GM21529 (cell line): Measurements from ENCODE around the gene GRK1.

Source experiments
- ATAC-seq: cut with Tn5 transposase; IDR thresholded peaks from one replicate; pipeline ENCODE4 v1.9.1; 2021; ENCODE audit not compliant: unreplicated experiment

Gene GRK1

DNA sequence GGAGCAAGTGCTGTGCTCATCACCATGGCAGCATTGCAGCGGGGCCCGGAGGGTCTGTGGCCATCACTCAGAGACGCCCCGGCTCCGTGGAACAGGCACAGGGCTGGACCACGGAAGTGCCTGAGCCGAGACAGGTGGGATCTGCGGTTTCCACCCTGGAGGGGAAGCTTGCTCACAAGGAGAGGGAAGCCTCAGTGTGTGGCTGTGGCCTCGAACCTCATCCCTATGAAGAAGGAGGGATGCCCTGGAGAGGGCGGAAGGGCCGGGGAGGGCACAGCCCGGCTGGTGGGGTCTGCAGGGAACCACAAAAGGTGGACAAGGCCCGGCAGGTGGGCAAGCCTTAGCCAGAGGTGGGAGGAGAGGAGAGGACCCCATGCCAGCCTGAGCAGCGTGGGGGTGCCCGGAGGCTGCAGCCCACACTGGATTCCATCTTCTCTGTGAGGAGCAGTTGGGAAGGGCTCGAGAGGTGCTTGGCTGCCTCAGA lies 61.6 kb downstream of the GRK1 start:
- ATAC-seq = no peak

DNA sequence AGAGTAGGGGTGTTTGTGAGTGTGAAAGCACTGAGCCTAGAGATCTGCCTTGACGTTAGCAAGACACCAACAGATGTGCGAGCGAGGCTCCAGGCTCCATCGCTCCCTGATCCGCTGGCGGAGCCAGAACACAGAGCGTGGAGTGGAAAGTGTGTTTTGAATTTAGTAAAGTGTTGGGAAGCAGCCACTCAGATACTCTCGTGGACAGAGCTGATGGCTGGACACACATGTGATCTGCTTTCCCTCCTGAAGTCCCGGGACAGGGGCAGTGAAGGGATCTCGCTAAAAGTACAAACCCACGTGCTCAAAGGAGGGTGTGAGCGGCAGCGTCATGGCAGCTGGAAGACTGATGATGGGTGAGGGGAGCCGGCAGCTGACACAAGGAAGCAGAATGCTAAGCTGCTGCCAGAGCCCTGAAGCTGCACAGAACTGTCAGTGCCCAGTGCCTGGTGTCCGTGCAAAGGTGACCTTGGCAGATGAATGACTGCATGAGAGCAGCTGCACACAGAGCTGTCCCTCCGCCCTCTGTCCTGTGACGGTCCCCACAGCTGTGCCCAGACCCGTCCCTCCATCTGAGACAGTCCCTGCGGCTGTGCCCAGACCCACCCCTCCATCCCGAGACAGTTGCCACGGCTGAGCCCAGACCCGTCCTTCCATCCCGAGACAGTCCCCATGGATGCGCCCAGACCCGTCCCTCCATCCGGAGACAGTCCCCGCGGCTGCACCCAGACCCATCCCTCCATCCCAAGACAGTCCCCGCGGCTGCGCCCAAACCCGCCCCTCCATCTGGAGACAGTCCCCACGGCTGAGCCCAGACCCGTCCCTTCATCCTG lies 62.4 kb downstream of the GRK1 start:
- ATAC-seq = no peak

DNA sequence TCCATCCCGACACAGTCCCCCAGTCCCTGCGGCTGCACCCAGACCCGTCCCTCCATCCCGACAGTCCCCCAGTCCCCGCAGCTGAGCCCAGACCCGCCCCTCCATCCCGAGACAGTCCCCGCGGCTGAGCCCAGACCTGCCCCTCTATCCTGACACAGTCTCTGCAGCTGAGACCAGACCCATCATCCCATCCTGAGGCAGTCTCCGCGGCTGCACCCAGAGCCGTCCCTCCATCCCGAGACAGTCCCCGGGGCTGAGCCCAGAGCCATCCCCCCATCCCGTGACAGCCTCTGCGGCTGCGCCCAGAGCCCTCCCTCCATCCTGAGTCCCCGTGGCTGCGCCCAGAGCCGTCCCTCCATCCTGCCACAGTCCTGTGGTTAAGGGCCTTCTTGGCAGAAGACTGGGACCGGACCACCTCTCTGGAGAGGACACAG lies 63.3 kb downstream of the GRK1 start:
- no peak for ATAC-seq

DNA sequence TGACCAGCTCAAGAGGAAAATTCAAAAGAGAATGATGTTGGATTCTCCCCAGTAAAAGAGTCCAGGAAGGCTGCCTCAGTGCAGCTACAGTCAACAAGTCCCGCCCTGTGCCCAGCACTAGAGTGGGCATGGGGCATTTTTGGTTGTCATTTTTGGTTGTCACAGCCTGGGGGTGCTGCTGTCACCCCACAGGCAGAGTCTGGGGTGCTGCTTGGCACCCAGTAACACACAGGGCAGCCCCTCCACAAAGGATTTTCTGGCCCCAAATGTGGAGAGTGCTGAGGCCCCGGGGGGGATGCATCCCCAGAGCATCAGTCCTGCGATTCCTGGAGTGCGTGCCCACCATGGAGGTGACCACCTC lies 63.8 kb downstream of the GRK1 start:
- no peak for ATAC-seq

DNA sequence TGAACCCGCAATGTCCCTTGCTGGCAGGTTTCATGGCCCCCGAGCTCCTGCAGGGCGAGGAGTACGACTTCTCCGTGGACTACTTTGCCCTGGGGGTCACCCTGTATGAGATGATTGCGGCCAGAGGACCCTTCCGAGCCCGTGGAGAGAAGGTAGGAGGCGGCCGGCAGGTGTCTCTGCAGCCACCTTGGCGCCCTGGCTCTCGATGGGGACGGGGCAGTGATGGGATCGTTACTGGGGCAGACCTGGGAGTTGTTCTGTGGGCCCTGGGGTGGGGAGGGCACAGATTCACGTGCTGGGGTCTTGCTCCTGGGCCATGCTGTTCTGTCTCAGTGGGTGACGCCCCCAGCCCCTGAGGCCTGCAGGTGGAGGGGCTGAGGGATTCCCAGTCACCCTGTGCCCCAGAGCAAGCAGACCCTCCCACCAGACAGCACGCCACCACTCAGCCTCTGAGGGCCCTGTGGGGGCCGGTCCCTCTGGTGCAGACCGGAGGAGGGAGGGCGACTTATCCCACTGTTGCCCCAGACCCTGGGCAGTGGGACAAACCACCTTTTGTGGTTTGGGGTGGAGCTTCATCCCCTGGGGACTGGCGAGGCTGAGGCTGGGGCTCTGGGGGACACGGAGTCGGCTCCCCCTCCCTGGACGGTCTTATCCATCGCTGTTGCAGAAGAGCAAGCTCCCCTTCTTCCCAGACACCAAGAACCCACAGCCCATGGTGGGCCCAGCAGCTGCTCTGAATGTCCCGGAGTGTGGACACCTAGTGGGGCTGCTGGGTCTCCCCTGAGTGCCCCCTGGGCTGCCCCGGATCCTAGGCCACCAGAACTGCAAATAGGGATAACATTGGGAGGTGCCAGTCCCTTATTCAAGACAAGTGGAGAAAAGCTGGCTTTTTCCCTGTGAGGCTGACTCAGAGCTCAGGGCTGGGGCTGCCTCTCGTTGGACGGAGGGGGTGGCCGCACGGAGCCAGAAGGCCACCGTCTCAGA lies 64.5 kb downstream of the GRK1 start:
- ATAC-seq = no peak

DNA sequence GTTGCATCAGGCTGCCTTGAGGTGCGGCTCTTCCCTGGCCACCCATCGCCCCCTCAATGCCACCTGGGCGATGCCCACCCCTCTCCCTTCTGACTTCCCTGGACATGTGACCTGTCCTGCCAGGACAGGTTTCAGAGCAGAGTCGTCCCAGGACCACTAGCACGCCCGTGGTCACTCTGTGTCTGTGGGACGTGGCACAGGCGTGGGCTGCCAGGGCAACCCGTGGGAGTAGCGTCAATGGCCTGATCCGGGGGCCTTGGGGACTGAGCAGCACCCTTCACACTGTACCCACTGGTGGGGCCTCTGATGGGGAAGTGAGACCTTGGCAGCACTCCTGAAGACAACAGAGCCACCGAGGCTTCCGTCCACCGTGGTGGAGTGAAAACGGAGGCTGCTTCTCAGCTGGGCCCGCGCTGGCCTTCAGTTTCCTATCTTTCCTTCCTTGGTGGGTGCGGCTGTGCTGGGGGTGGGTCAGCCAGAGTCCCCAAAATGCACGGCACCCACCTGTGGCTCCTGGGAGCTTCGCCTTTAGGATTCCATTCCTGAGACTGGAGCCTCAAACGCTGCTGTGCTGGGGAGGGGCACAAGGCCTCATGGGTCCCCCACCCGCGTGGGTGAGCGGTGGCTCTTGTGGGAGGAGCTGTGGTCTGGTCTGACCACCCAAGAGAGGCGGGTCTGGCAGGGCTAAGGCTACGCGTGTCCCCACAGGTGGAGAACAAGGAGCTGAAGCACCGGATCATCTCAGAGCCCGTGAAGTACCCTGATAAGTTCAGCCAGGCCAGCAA lies 65.3 kb downstream of the GRK1 start:
- ATAC-seq = no peak

DNA sequence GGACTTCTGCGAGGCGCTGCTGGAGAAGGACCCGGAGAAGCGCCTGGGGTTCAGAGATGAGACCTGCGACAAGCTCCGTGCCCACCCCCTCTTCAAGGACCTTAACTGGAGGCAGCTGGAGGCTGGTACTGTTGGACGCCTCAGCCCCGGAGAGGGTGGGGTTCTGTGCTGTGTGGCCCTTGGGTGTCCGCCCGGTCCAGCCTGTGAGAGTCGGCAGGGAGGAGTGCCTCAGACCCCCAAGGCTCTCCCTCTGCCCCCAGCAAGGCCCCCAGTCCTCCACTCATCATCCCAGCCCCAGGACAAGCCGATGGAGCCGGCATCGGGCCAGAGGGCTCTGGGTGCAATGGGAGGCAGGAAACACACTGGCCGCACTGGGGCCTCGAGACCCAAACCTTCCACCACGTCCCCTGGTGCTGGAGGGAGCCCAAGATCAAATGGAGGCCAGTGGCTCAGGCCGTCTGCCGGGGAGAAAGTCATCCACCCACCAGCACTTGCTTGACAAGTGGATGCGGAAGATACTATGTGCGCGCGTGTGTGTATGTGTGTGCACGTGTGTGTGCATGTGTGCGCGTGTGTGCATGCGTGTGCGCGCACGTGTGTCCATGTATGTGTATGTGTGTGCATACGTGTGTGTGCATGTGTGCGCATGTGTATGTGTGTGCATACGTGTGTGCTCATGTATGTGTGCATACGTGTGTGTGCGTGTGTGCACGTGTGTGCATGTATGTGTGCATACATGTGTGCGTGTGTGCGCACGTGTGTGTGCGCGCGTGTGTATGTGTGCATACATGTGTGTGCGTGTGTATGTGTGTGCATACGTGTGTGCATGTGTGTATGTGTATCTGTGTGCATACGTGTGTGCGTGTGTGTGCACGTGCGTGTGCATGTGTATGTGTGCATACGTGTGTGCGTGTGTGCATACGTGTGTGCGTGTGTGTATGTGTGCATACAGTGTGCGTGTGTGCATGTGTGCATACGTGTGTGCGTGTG lies 66.2 kb downstream of the GRK1 start:
- no peak for ATAC-seq

DNA sequence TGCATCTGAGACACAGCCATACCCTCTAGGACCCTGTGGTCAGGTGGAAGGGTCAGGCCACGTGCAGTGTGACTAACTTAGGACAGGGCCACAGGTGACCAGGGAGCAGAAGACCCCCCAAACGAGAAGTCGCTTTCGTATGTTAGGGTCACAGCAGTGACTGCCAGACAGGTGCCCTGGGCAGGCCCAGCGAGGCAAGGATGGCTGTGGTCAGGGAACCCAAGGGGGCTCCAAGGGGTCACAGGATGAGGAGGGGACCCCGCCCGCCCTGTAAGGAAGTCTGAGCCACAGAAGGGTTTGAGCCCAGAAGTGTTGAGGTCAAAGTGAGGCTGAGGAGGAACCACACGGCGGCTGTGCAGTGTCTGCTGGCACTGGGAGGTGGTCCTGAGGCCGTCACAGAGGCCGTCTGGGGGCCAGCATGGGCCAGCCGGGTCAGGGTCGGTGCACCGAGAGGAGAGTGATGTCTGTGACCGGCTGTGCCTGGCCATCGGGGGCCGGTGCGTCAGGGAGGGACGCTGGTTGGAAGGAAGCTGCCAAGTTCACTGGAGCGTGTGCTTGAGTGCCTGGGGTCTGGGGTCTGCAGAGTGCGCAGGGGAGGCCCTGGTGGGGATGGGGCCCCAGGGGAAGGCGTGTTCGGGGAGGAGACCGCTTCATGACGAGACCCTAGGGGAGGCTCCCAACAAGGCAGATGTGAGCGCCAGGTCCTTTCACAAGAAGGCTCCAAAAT lies 67.2 kb downstream of the GRK1 start:
- ATAC-seq = no peak

DNA sequence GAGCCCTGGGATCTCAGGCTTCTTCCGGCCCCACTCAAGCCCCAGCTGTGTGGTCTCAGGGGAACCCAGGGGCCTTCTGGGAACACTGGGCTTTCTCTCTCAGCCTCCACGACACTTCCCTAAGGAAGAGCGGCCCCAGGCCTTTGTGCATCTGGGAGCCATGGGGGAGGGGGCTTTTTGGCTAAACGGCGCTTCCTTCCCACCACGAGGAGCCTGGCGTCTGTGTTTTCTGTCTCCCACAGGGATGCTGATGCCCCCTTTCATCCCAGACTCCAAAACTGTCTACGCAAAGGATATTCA lies 67.8 kb downstream of the GRK1 start:
- ATAC-seq = no peak

DNA sequence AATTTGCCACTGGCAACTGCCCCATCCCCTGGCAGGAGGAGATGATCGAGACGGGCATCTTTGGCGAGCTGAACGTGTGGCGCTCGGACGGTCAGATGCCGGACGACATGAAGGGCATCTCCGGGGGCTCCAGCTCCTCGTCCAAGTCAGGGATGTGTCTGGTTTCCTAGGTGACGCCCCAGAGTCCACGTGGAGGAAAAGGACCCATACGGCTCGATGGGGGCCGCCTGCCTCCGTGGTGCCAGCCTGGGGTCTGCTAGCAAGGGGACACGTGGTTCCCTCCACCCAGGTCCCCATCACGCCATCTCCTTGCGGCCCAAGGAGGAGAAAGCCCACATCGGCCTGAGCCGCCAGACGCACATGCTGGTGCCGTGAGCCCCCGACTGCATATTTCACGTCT lies 68.2 kb downstream of the GRK1 start:
- ATAC-seq = no peak

DNA sequence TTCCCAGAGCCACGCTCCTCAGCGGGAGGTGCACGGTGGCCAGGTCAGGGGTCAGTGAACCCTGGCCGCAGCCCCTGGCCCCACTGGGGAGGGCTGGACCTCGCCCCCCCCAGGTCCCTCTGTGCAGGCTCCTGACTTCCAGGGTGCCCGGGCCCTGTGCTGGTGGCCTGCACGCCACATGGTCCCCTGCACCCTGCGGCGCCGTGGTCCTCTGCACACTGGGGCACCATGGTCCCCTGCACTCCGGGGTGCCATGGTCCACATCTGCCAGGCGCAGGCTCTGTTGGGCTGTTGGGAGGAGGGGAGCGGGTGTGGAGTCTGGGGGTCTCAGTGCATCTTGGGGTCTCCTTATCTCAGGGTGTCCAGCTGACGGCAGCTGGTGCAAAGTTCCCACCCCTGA lies 68.7 kb downstream of the GRK1 start:
- no peak for ATAC-seq

DNA sequence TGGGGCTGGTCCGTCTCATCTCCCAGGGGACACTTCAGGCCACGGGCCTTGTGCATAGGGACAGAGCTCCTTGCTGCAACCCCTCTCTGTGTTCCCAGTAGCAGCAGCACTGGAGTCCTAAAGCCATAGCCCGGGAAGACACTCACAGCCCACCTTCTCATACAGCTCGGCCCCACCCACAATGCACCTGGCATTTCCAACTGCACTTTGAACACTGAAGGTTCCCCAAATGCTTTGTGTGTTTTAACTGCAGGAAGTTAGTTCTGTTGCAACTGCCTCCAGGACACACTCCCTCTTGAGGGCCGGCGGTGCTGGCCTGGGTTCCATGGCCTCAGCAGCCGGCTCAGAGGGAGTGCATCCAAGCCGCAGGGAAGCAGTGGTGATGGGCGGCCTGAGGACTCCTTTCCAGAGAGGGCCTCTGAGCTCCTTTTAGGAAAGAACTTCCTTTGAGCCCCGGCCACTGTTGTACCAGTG lies 69.3 kb downstream of the GRK1 start:
- no peak for ATAC-seq

DNA sequence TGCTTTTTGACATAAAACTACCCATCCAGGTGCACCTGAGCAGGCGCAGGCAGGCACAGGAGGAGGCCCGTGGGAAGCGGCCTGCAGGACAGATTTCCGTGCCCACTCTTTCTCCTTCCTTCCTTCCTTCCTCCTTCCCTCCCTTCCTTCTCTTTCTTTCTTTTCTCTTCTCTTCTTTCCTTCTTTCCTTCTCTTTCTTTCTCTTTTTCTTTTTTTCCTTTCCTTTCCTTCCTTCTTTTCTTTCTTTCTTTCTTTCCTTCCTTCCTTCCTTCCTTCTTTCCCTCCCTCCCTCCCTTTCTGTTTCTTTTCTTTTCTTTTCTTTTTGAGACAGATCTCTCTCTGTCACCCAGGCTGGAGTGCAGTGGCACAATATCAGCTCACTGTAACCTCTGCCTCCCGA lies 70.8 kb downstream of the GRK1 start:
- ATAC-seq = no peak

DNA sequence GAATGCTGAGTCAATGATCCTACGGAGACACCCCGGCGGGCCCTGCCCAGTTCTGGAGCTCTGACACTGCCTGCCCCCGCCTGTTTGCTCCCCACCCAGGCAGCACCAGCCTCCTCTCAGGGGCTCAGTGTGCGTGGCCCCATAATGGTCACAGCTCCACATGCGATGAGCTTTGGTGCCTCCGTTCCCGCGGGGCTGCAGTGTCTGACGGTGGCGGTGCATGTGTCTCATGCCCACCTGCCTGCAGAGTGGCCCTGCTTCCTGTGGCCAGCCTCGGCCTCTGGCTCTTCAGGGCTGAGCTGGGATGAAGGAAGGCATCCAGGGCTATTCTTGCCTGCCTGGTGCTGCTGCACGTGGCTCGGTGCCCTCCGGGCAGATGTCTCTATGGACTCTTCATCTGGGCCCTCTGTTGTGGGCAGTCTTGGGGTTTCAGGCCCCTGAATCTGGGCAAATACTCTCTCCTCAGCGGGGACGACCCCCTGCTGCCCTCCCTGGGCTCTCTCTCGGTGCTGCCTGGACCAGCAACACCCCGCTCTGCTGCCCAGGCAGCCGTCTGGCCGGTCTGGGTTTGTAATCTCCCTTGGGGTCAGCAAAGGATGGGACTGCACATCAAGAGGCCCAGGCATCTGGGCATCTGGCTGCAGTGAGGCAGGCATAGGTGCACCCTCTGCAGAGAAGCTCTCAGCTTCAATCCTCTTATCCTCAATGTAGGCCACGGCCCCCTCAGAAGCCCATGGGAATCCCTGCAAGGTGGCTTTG lies 72.7 kb downstream of the GRK1 start:
- ATAC-seq = no peak

DNA sequence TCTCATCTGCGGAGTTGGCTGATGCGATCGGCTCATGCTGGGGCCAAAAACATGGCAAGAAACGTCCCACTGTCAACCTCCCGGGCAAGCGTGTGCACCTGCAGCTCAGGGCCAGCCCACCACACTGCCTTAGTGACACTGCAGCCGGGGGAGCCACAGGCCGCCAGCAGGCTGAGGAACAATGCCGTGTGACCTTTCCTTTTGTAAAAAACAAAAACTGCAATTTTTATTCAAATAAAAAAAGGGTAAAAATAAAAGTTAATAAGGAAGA lies 73.2 kb downstream of the GRK1 start:
- ATAC-seq = no peak

DNA sequence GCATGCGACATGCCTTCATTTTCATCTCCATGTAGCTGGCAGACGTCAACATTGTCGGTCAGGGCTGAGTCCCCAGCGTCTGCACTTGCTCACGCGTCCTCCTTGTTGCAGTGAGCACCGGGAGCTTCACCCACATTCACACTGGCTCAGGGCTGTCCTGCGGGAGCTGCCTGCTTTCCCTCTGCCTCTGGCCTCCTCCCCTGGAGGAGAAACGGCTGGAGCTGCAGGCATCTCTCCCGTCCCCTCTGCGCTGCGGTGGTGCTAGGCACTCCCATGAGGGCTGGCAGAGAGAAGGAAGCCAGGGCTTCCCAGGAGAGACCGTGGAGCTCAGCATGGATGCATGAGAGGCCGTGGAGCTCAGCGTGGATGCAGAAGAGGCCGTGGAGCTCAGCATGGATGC lies 73.6 kb downstream of the GRK1 start:
- no peak for ATAC-seq

DNA sequence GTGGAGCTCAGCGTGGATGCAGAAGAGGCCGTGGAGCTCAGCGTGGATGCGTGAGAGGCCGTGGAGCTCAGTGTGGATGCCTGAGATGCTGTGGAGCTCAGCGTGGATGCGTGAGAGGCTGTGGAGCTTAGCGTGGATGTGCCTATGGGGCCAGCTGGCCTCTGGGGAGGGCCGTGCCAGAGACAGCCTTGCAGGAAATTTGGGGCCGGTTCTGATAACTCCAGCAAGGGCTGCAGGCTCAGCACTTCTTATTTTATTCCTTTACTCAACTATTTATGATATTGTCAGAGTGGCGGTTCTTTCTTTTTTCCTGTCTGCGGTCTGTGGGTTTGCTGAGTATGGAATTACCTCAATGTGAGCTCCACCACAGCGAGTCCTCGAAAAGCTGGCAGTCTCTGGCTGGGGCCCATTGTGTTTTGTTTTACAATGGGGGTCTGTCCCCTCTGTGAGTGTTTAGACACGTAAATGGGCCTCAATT lies 74.2 kb downstream of the GRK1 start:
- no peak for ATAC-seq

DNA sequence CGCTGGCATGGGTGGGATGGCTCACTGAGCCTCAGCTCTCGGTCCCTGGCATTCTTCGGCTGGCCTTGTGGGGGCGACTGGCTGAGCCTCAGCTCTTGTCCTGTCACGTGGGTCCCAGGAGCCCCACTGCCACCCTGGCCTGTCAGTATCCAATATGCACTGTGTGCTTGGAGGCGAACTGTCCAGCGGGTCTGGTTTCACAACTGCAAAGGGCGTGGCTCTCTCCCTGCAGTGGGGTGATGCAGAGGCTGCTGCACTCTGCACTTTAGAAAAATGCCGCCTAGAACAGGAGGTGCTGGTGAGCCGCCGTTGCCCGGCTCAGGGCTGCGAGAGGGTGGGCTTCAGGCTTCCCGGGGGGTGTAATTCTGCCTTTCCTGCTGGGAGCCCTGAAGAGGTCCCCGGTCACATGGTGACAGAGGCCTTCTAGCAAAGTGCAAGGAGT lies 75.0 kb downstream of the GRK1 start:
- ATAC-seq = no peak
